ENCODE measurements around the gene ACOT9. TPM values are rescaled to one million over a fixed set of nuclear protein-coding genes. Genes with fewer than 3 reads are reported as not detected.

Gene ACOT9
- total RNA-seq, 2 donors from 2014 or later = 39.6 to 43.6 TPM

- TF ChIP-seq CTCF (IDR thresholded peaks at IDR 0.05) = no peak
- Histone ChIP-seq H3K4me3 (no peak overlapping the region), H3K9me3 (no peaks in the 10 kb centered on the region), H3K36me3 (no peaks in the 10 kb centered on the region), H3K27ac (no peak overlapping the region), H3K27me3 (no peaks in the 10 kb centered on the region), H3K4me1 (peaks cover 0 to 7% of the 10 kb centered on the region in 2 donors)
- no peak for DNase-seq (ENCODE audit: low spot score)
These were observed 72.5 kb downstream of the ACOT9 start for GRCh38 chrX:23670528-23670927.

- no peak overlapping the region for H3K27ac ChIP-seq
These were observed 74.7 kb downstream of the ACOT9 start for GRCh38 chrX:23668335-23668734.

GRCh38 chrX:23667239-23668177 is 75.6 kb downstream of the ACOT9 start, which contains the start of gene PRDX4:
PRDX4 (plus strand) TSS chrX:23667493; CDS start chrX:23667571, 78 bp downstream.
- no peaks in the 10 kb centered on the region for H3K36me3 ChIP-seq
- peak; percentile 87 for DNase-seq (ENCODE audit: low spot score)
- H3K27me3 ChIP-seq = no peaks in the 10 kb centered on the region
- H3K27ac ChIP-seq = peak within 1 kb of the TSS; percentile 73 to 87
- H3K4me3 ChIP-seq = peak within 1 kb of the TSS; percentile 47 to 65
- TF ChIP-seq CTCF (IDR thresholded peaks at IDR 0.05) = no peak
- H3K9me3 ChIP-seq = no peaks in the 10 kb centered on the region
- peaks cover 0 to 7% of the 10 kb centered on the region in 2 donors for H3K4me1 ChIP-seq

More at GRCh38 chrX:23668335-23668734, 74.7 kb downstream of the ACOT9 start:
- H3K9me3 ChIP-seq = no peaks in the 10 kb centered on the region
- no peaks in the 10 kb centered on the region for H3K36me3 ChIP-seq
- peaks cover 0 to 7% of the 10 kb centered on the region in 2 donors for H3K4me1 ChIP-seq
- H3K4me3 ChIP-seq = peak overlapping the region; percentile 47 to 65
- no peak for TF ChIP-seq CTCF (IDR thresholded peaks at IDR 0.05)
- no peak for DNase-seq (ENCODE audit: low spot score)
- H3K27me3 ChIP-seq = no peaks in the 10 kb centered on the region

- no peak for TF ChIP-seq CTCF (IDR thresholded peaks at IDR 0.05)
These were observed 76.8 kb downstream of the ACOT9 start for GRCh38 chrX:23666282-23666681.

GRCh38 chrX:23664496-23664895 is 78.6 kb downstream of the ACOT9 start:
- DNase-seq (ENCODE audit: low spot score) = no peak
- no peak overlapping the region for H3K27ac ChIP-seq
- H3K36me3 ChIP-seq = no peaks in the 10 kb centered on the region
- H3K4me1 ChIP-seq = peaks cover 0 to 7% of the 10 kb centered on the region in 2 donors
- no peak for TF ChIP-seq CTCF (IDR thresholded peaks at IDR 0.05)
- H3K27me3 ChIP-seq = no peaks in the 10 kb centered on the region
- H3K4me3 ChIP-seq = no peak overlapping the region
- no peaks in the 10 kb centered on the region for H3K9me3 ChIP-seq

More at GRCh38 chrX:23666282-23666681, 76.8 kb downstream of the ACOT9 start:
- Histone ChIP-seq H3K9me3 (no peaks in the 10 kb centered on the region), H3K4me1 (peaks cover 0 to 7% of the 10 kb centered on the region in 2 donors), H3K4me3 (no peak overlapping the region), H3K36me3 (no peaks in the 10 kb centered on the region), H3K27me3 (no peaks in the 10 kb centered on the region), H3K27ac (no peak overlapping the region)
- no peak for DNase-seq (ENCODE audit: low spot score)

All from right atrium auricular region (tissue), 2 donors.